IPS-NIHi7 (cell line): ENCODE results near the gene COMMD3.

Experiments
- DNase-seq: peaks from one replicate; pipeline ENCODE4 v3.0.0; 2012; ENCODE audit warnings: mixed read lengths; ENCODE audit errors: extremely low spot score

COMMD3 gene

GRCh38 chr10:22319980-22320558 lies 3.9 kb downstream of the COMMD3 start:
- no peak for DNase-seq

- DNase-seq: peak; percentile 71
These were observed 4.5 kb downstream of the COMMD3 start, which contains the start of gene BMI1 for GRCh38 chr10:22320591-22321155. Gene BMI1 (plus strand): TSS chr10:22321099. CDS start chr10:22326450, 5,351 bp downstream.

- DNase-seq: peak; percentile 38
These were observed 5.2 kb downstream of the COMMD3 start for GRCh38 chr10:22321156-22321923.

GRCh38 chr10:22321924-22322640 lies 5.9 kb downstream of the COMMD3 start:
- DNase-seq: no peak

- DNase-seq: no peak
These were observed 6.5 kb downstream of the COMMD3 start for GRCh38 chr10:22322641-22323160.

GRCh38 chr10:22323538-22324305 lies 7.5 kb downstream of the COMMD3 start:
- DNase-seq: no peak

- DNase-seq: no peak
These were observed 8.2 kb downstream of the COMMD3 start for GRCh38 chr10:22324413-22324812.

GRCh38 chr10:22324893-22325271 lies 8.7 kb downstream of the COMMD3 start:
- no peak for DNase-seq

GRCh38 chr10:22325272-22326144 lies 9.3 kb downstream of the COMMD3 start:
- DNase-seq: peak; percentile 83

GRCh38 chr10:22326145-22326702 lies 10.0 kb downstream of the COMMD3 start:
- no peak for DNase-seq

- no peak for DNase-seq
These were observed 13.0 kb downstream of the COMMD3 start for GRCh38 chr10:22329150-22329549.

GRCh38 chr10:22332116-22332692 lies 16.0 kb downstream of the COMMD3 start:
- no peak for DNase-seq

- DNase-seq: no peak
These were observed 17.2 kb downstream of the COMMD3 start for GRCh38 chr10:22333167-22333974.

- no peak for DNase-seq
These were observed 17.7 kb downstream of the COMMD3 start for GRCh38 chr10:22333975-22334282.

GRCh38 chr10:22334414-22335172 lies 18.4 kb downstream of the COMMD3 start:
- peak; percentile 73 for DNase-seq

GRCh38 chr10:22335173-22335933 lies 19.2 kb downstream of the COMMD3 start:
- DNase-seq: peak; percentile 41

GRCh38 chr10:22338185-22338900 lies 22.2 kb downstream of the COMMD3 start:
- DNase-seq: no peak
